Stimulated activated CD4-positive, alpha-beta T cell treated with anti-CD3 and anti-CD28 coated beads, Interleukin-1b, Interleukin-23, amount 100 ng/mL, for 1 hour (primary cell): Measurements from ENCODE around the gene PXYLP1.

Experiments used
- DNase-seq, 2 donors: peaks; one replicate each; pipeline ENCODE4 v3.0.0-alpha.2; 2020; ENCODE audit warnings: low read depth in 2 of 2

The PXYLP1 gene

DNA sequence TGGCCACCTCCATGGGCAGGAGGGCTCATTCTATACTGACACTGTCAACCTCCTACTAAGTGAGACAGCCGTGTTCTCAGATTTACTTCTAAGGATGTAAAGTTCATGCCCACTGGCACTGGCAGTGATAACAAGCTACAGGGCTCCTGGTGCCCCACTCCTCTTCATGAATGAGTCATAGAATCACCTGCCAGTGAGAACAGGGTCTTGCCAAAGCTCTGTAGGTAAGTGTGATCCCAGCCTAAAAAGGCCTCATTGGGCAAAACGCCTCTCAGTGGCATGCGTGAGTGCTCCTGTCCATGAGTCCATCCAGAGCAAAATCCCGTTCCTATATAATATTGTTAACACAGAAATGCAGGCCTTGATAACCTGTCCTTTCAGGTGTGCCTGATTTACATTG is 17.4 kb downstream of the PXYLP1 start:
- DNase-seq: no peak

- no peak for DNase-seq
These were observed 18.7 kb downstream of the PXYLP1 start for GRCh38 chr3:141250342-141250741.

DNA sequence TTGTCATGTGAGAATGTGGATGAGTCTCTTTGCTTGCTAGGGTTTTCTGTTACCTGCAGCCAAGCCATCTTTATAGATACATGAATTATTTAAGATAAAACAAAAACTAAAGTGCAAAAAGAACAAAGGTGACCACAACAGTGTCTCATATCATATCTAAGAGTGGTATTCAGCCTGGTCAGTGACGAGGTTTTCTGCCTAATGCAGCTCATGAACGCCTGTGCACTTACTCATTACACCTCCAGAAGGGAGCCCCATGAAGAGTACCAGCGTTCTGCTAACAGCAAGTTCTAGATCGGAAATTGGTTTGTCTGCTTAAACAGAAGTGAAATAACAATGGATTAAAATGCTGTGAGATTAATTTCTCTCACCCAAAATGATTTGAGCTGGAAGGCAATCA is 19.2 kb downstream of the PXYLP1 start:
- no peak for DNase-seq

DNA sequence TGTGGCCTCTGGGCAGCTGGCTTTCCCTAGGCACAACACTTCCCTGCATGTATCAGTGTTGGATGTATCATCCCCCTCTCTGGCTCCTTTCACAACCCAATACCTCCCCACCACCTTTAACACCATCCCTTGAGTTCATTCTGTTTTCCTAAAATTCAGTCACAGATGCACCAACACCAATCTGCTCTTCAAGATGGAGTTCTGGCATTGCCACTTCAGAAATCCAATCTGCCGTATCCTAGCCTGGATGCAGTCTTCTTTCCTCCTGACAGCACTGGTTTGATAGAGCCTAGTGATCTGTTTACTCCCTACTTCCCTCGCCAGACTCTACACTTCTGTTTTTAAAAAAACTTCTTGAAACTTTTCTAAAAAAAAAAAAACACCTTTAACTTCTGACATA is 21.7 kb downstream of the PXYLP1 start:
- no peak for DNase-seq

DNA sequence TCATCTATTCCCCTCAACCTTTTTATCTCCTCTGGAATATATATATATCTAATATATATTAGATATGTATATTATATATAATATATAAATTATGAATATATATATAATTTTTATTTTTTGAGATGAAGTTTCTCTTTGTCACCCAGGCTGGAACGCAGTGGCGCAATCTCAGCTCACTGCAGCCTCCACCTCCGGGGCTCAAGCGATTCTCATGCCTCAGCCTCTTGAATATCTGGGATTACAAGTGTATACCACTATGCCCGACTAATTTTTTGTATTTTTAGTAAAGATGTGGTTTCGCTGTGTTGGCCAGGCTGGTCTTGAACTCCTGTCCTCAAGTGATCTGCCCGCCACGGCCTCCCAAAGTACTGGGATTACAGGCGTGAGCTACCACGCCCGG is 22.2 kb downstream of the PXYLP1 start:
- DNase-seq: no peak

DNA sequence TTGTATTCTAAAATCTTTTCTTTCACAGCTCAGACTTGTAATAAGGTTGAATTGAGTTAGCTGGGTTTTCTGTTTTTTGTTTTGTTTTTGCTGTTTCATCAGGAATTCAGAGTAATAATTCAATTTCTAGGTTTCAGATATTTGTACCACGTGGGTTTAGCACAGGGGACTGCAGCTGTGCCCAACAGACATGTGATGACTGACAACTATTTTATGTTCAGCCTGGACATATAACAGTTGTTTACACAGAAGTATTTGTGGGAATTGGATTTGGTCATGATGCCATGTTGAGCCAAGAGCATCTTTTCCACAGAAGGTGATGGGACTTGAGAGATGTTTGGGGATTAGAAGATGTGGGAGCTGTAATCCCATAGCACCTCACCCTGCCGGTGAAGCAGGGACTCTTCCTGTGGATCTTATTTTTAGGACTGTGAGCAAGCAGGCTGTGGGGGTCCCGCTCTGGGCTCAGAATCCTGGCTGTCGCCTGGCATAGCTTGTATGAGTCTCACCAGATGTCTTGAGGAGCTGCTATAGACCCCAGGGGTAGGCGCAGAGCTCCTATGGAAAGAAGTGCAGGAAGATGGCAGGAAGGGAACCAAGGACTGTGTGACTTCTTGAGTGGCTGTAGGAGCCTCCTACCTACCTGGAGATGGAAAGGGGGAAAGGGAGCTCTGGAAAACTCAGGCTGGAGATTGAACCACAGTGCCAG is 23.7 kb downstream of the PXYLP1 start:
- no peak for DNase-seq

GRCh38 chr3:141255846-141256261 is 24.2 kb downstream of the PXYLP1 start:
- DNase-seq: no peak

GRCh38 chr3:141256820-141257219 is 25.2 kb downstream of the PXYLP1 start:
- no peak for DNase-seq

- no peak for DNase-seq
These were observed 26.3 kb downstream of the PXYLP1 start for GRCh38 chr3:141257961-141258360.

GRCh38 chr3:141258973-141259372 is 27.3 kb downstream of the PXYLP1 start:
- no peak for DNase-seq

- no peak for DNase-seq
These were observed 28.4 kb downstream of the PXYLP1 start for GRCh38 chr3:141259821-141260629.

GRCh38 chr3:141260630-141260927 is 29.0 kb downstream of the PXYLP1 start:
- no peak for DNase-seq

GRCh38 chr3:141261472-141262307 is 30.1 kb downstream of the PXYLP1 start:
- DNase-seq: no peak

GRCh38 chr3:141262308-141262705 is 30.7 kb downstream of the PXYLP1 start:
- no peak for DNase-seq

GRCh38 chr3:141266186-141266585 is 34.6 kb downstream of the PXYLP1 start:
- no peak for DNase-seq

DNA sequence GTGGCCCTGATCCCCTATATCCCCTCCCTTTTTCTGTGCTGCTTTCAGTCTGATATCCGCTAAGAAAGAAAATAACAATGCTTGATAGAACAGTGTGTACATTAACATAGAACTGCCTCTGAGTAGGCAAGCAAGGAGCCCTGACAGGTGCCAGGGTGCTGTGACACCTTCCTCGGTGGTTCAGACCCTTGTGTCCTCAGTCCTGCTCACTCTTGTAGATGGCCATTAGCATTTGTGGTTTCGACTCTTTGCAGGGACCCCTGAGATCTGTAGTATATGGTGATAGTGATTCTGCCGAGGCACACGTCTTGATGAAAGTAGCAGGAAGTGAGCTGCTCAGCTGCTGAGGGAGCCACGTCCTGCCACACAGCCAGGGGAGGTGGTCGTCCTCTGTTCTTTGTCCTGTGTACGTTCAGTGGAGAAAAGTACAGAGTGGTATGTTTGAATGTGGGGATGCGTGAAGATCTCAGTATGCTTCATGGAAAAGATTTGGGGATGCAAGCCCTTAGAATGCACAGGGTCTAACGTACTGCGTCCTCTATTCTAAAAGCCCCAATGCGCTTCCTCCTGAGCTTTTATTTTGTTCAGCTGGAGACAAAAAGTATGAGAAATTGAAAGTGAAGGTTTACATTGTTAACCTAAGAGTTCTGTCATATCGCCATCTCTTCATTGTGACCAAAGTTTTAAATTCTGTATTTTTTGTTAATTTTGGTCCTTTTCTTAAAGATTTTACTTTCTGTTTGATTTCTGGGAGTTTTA is 35.4 kb downstream of the PXYLP1 start:
- DNase-seq: no peak

DNA sequence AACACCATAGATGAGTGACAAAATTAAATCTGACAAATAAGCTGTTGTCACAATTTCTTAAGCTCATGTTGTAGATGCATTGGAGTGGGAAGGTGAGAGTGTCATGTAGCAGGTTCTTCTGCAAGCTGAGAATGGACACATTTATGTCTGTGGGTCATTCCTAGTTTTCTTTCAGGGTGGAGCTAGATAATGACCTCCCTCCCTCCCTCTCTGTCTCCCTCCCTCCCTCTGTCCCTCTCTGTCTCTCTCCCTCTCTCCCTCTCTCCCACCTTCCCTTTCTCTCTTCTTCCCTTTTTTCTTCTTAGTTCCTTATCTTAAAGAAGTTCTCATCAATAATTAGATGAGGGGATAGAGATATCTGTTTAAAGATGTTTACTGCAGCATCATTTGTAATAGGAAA is 36.0 kb downstream of the PXYLP1 start:
- no peak for DNase-seq

DNA sequence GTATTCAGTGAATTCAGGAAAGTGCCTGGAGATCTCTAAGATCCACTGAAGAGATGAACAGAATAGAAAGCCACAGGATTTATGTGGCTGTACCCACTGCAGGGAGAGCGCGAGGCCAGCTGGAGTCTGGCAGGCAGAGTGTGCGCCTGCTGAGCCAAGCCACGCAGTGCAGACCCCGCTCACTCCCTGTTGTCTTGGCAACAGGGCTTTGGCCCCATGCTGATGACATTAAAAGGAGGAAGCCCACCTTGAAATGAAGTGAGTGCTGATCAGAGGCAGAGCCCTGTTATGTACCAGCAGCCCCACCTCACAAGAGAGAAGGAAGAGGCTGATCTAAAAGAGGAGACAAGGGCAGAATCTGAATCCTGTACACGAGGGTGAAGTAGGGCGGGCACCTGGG is 36.7 kb downstream of the PXYLP1 start:
- no peak for DNase-seq

GRCh38 chr3:141268791-141269190 is 37.2 kb downstream of the PXYLP1 start:
- no peak for DNase-seq

GRCh38 chr3:141269961-141270360 is 38.3 kb downstream of the PXYLP1 start:
- no peak for DNase-seq

- no peak for DNase-seq
These were observed 39.8 kb downstream of the PXYLP1 start for GRCh38 chr3:141271279-141272030.
